B cell (primary cell): ENCODE data around the gene BLVRB.

Source experiments
- EZH2 ChIP-seq: IDR thresholded peaks from 2 replicates; pipeline ENCODE4 v1.6.1; 2012; ENCODE audit warnings: borderline replicate concordance, low read depth, mild to moderate bottlenecking, moderate library complexity, low read length; ENCODE audit not compliant: insufficient read depth, poor library complexity, severe bottlenecking
- TF ChIP-seq, protein P1 (sequence below): fragments of 200-600 bp; IDR thresholded peaks from one replicate; pipeline ENCODE4 v1.8.0; 2022; ENCODE audit warnings: antibody characterized with exemption, mild to moderate bottlenecking

DNA sequence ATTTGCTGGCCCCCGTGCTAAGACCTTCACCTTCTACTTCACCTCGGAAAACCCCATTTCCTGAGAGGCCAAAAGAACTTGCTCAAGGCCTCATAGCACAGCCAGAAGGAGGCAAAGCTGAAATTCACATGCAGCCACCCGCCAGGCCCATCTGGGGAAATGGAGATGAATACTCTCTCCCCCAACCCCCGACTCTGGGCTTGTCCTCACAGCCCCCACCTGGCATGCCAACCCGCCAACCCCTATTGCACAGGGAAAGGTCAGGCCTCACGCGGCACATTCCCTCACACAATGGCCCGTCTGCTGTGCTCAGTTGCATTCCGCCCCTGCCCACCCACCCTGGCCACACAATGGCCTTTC lies 55.5 kb downstream of the BLVRB start:
- no peak for TF ChIP-seq EZH2
- TF ChIP-seq, protein P1, sequence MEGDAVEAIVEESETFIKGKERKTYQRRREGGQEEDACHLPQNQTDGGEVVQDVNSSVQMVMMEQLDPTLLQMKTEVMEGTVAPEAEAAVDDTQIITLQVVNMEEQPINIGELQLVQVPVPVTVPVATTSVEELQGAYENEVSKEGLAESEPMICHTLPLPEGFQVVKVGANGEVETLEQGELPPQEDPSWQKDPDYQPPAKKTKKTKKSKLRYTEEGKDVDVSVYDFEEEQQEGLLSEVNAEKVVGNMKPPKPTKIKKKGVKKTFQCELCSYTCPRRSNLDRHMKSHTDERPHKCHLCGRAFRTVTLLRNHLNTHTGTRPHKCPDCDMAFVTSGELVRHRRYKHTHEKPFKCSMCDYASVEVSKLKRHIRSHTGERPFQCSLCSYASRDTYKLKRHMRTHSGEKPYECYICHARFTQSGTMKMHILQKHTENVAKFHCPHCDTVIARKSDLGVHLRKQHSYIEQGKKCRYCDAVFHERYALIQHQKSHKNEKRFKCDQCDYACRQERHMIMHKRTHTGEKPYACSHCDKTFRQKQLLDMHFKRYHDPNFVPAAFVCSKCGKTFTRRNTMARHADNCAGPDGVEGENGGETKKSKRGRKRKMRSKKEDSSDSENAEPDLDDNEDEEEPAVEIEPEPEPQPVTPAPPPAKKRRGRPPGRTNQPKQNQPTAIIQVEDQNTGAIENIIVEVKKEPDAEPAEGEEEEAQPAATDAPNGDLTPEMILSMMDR: no peak
